ENCODE data around the gene B4GALT3. TPM values are rescaled to one million over a fixed set of nuclear protein-coding genes. Genes with fewer than 3 reads are reported as not detected.

The B4GALT3 gene
- total RNA-seq, 4 donors from 2014 or later, result 20.6 to 50.7 (median 37.1) TPM

DNA sequence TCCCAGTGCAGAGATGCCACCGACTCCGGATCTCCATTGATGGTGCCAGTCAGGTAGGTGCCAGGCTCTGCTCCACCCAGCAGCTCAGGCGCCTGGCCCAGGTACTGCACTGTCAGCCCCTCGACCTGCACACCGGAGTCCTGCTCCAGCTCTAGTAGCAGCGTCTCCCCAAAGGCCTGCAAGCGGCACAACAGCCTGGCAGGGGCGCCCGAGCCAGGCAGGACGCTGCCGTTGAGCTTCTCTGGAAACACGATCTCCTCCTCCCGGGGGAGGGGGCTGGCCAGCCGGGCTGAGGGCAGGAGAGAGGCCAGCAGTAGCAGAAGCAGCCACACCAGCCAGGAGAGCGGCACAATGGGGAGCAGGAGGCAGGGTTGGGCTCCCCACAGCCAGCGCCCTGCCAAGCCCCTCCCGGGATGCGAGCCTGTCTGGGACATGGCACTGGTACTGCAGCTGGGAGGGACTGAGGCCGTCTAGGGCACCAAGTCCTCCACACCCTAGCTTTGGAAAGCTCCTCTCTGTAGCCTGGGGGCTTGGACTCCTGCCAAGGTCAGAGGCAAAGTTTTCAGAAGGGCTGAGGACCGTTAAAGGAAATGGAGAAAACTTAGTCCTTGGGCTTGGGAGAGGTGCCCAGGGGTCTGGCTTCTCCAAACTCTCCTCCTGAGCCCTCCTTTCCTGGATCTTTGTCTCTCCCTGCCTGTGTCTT, 21.0 kb upstream of the B4GALT3 start:
- no peak for ATAC-seq (ENCODE audit: low FRiP score)
- TF ChIP-seq, protein P1, sequence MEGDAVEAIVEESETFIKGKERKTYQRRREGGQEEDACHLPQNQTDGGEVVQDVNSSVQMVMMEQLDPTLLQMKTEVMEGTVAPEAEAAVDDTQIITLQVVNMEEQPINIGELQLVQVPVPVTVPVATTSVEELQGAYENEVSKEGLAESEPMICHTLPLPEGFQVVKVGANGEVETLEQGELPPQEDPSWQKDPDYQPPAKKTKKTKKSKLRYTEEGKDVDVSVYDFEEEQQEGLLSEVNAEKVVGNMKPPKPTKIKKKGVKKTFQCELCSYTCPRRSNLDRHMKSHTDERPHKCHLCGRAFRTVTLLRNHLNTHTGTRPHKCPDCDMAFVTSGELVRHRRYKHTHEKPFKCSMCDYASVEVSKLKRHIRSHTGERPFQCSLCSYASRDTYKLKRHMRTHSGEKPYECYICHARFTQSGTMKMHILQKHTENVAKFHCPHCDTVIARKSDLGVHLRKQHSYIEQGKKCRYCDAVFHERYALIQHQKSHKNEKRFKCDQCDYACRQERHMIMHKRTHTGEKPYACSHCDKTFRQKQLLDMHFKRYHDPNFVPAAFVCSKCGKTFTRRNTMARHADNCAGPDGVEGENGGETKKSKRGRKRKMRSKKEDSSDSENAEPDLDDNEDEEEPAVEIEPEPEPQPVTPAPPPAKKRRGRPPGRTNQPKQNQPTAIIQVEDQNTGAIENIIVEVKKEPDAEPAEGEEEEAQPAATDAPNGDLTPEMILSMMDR (IDR thresholded peaks at IDR 0.05), result no peak
- DNase-seq (ENCODE audit: low spot score), result no peak

GRCh38 chr1:161197560-161198193, 20.4 kb upstream of the B4GALT3 start:
- TF ChIP-seq, protein P1 (IDR thresholded peaks at IDR 0.05), result no peak
- DNase-seq (ENCODE audit: low spot score) (no peak), ATAC-seq (ENCODE audit: low FRiP score) (no peak)

- TF ChIP-seq, protein P1 (IDR thresholded peaks at IDR 0.05), result no peak
- no peak for ATAC-seq (ENCODE audit: low FRiP score)
- DNase-seq (ENCODE audit: low spot score), result no peak
Measured at GRCh38 chr1:161196521-161197451, 19.5 kb upstream of the B4GALT3 start.

GRCh38 chr1:161196111-161196510, 18.8 kb upstream of the B4GALT3 start:
- DNase-seq (ENCODE audit: low spot score) (no peak), ATAC-seq (ENCODE audit: low FRiP score) (no peak)
- TF ChIP-seq, protein P1 (IDR thresholded peaks at IDR 0.05), result no peak

DNA sequence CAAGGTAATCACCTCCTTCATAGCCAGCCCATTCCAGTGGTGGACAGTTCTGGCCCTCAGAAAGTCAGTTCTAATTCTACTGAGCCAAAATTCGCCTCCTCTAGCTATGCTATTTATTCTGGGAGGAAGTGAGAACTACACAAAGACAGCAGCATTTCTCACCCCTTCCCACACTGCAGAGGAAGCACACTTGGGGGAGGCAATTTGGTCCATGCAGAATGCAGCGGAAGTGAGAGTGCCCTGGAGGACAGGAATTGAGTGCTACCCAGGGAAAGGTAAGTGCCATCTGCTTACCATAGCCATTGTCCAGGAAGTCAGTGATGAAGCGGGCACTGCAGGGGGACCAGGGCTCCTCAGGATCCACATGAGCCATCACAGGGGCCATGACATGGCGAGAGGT, 17.9 kb upstream of the B4GALT3 start:
- DNase-seq (ENCODE audit: low spot score) (no peak), ATAC-seq (ENCODE audit: low FRiP score) (no peak)
- TF ChIP-seq, protein P1 (IDR thresholded peaks at IDR 0.05), result no peak

- TF ChIP-seq, protein P1 (IDR thresholded peaks at IDR 0.05), result no peak
- no peak for DNase-seq (ENCODE audit: low spot score)
- ATAC-seq (ENCODE audit: low FRiP score), result no peak
Measured at GRCh38 chr1:161193561-161194235, 16.4 kb upstream of the B4GALT3 start.

Measured in omental fat pad (tissue), 4 donors.